Keratinocyte (primary cell): ENCODE data around the gene ZBTB3. TPM values are rescaled to one million over a fixed set of nuclear protein-coding genes. Genes with fewer than 3 reads are reported as not detected.

Experiments used
- DNase-seq: peaks from one replicate; pipeline ENCODE4 v3.0.0-alpha.2; 2011; ENCODE audit warnings: low read depth, missing footprints, low spot score
- FAIRE-seq: peaks from 2 replicates; lab custom pipeline; 2011; peaks lifted over from hg19 to GRCh38; lab: Jason Lieb, UNC
- H2AFZ ChIP-seq: 2 replicates; pipeline ENCODE4 v1.6.0; 2012; ENCODE audit warnings: low read length, control low read depth, inconsistent platforms; ENCODE audit not compliant: control insufficient read depth
- H3K27ac ChIP-seq: 2 replicates; pipeline ENCODE4 v1.5.1; 2011; ENCODE audit warnings: low read length; ENCODE audit not compliant: control insufficient read depth, insufficient read depth
- H3K27me3 ChIP-seq: 3 replicates; pipeline ENCODE4 v1.6.0; 2011; ENCODE audit warnings: low read length; ENCODE audit not compliant: control insufficient read depth, insufficient read depth; ENCODE audit errors: extremely low read depth
- H3K36me3 ChIP-seq, 2 experiments: 2 replicates in 1 of 2; 3 replicates in 1 of 2; pipeline ENCODE4 v1.5.1; 2011; ENCODE audit warnings: low read length in 2 of 2, mild to moderate bottlenecking in 1 of 2; ENCODE audit not compliant: control insufficient read depth in 2 of 2, insufficient read depth in 2 of 2; ENCODE audit errors: extremely low read depth in 1 of 2
- H3K4me1 ChIP-seq: 3 replicates; pipeline ENCODE4 v1.5.1; 2011; ENCODE audit warnings: low read length; ENCODE audit not compliant: control insufficient read depth, insufficient read depth; ENCODE audit errors: extremely low read depth
- H3K4me2 ChIP-seq: 3 replicates; pipeline ENCODE4 v1.6.0; 2011; ENCODE audit warnings: low read depth, low read length; ENCODE audit not compliant: control insufficient read depth, insufficient read depth; ENCODE audit errors: extremely low read depth
- H3K4me3 ChIP-seq, 3 experiments: fragments of 200-600 bp in 1 of 3; sonication (generic) in 1 of 3; 2 replicates in 2 of 3; 3 replicates in 1 of 3; pipeline ENCODE4 v1.5.1; 2011 to 2016; ENCODE audit warnings: low read length in 3 of 3, mild to moderate bottlenecking in 3 of 3, control low read depth in 2 of 3, inconsistent platforms in 1 of 3, low read depth in 1 of 3, mixed read lengths in 1 of 3, mixed run types in 1 of 3, moderate library complexity in 1 of 3; ENCODE audit not compliant: control insufficient read depth in 2 of 3, insufficient read depth in 2 of 3; ENCODE audit errors: extremely low read depth in 1 of 3
- H3K79me2 ChIP-seq: 2 replicates; pipeline ENCODE4 v1.6.0; 2012; ENCODE audit warnings: low read length; ENCODE audit not compliant: control insufficient read depth, insufficient read depth
- H3K9ac ChIP-seq: 3 replicates; pipeline ENCODE4 v1.6.0; 2011; ENCODE audit warnings: low read length; ENCODE audit not compliant: control insufficient read depth, insufficient read depth; ENCODE audit errors: extremely low read depth
- H3K9me1 ChIP-seq: 3 replicates; pipeline ENCODE4 v1.6.0; 2011; ENCODE audit warnings: low read length; ENCODE audit not compliant: control insufficient read depth, insufficient read depth; ENCODE audit errors: extremely low read depth
- H3K9me3 ChIP-seq: 2 replicates; pipeline ENCODE4 v1.5.1; 2012; ENCODE audit warnings: low read depth, low read length; ENCODE audit not compliant: control insufficient read depth
- H4K20me1 ChIP-seq: 3 replicates; pipeline ENCODE4 v1.6.0; 2011; ENCODE audit warnings: low read length; ENCODE audit not compliant: control insufficient read depth, insufficient read depth; ENCODE audit errors: extremely low read depth
- CTCF ChIP-seq, 3 experiments: IDR thresholded peaks in 1 of 3; conservative IDR thresholded peaks in 1 of 3; optimal IDR thresholded peaks in 1 of 3; 2 replicates in 2 of 3; 3 replicates in 1 of 3; pipeline versions ENCODE3 to v1.5.1; 2011; ENCODE audit warnings: low read length in 3 of 3, mild to moderate bottlenecking in 3 of 3, moderate library complexity in 2 of 3, control low read depth in 1 of 3, inconsistent platforms in 1 of 3; ENCODE audit not compliant: insufficient read depth in 2 of 3; ENCODE audit errors: extremely low read depth in 1 of 3
- EZH2 ChIP-seq: IDR thresholded peaks from one replicate; pipeline ENCODE4 v1.6.1; 2012; ENCODE audit warnings: inconsistent platforms, mild to moderate bottlenecking, low read length, moderate library complexity
- dilution Hi-C: fragments of 300-500 bp; cut with MboI; formaldehyde crosslinking; loops from one replicate; pipeline ENCODE4 v1.7.0; 2020; ENCODE audit warnings: low sequenced_read_pairs; ENCODE audit not compliant: extremely low pct_ligation_motif_present
- polyA plus RNA-seq, 5 experiments: library from polyadenylated mRNA; depleted of rRNA in 3 of 5; stranded (reverse) in 3 of 5; stranded (forward) in 1 of 5; unstranded in 1 of 5; fragments of >200 nt; gene quantifications; 1 replicate in 1 of 5; 2 replicates in 3 of 5; 3 replicates in 1 of 5; pipeline versions ENCODE4 v1.2.1 to v1.2.3, GENCODE V29; 2011 to 2012; ENCODE audit warnings: missing spikeins in 2 of 5, low read depth in 1 of 5, low replicate concordance in 1 of 5

Gene ZBTB3
- polyA plus RNA-seq, 1 donor (not counting 4 experiments of a cell fraction or from before 2014, with no cell fraction given), result 3.4 TPM

DNA sequence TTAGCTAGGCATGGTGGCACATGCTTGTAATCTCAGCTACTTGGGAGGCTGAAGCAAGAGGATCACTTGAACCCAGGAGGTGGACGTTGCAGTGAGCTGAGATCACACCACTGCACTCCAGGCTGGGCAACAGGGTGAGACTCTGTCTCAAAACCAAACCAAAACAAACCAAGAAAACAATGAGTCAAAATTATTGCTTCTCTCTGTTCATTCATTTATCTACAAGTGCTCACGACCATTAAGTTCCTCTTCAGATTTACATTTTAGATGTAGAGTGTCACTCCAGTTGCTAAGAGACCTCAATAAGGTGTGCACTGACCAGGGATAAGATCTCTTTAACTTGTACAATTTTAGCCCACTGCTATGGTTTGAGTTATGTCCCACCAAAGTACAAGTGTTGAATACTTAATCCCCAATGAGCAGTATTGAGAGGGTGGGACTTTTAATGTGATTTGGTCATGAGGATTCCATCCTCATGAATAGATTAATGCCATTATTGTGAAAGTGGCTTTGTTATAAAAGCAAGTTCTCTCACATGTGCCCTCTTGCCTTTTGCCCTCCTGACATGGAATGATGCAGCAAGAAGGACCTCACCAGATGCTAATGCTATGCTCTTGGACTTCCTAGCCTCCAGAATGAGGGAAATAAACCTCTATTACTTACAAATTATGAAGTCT is 34.5 kb downstream of the ZBTB3 start:
- FAIRE-seq (no peak), DNase-seq (no peak)
- no peaks in the 10 kb centered on the region for H4K20me1 ChIP-seq
- no peaks in the 10 kb centered on the region for H3K9me1 ChIP-seq
- no peak overlapping the region for H3K9ac ChIP-seq
- no peak overlapping the region for H3K27ac ChIP-seq
- no peak overlapping the region for H3K4me2 ChIP-seq
- TF ChIP-seq EZH2 (no peak), CTCF (optimal IDR thresholded peaks at IDR 0.05 in 1 of 3, IDR thresholded peaks at IDR 0.05 in 1 of 3, conservative IDR thresholded peaks at IDR 0.05 in 1 of 3; ENCODE audit: extremely low read depth in 1 of 3, insufficient read depth in 2 of 3, low read length in 3 of 3) (no peak)
- no peak overlapping the region for H3K4me3 ChIP-seq
- no peaks in the 10 kb centered on the region for H3K9me3 ChIP-seq
- no peaks in the 10 kb centered on the region for H3K27me3 ChIP-seq
- peaks cover 46 to 53% of the 10 kb centered on the region in 2 experiments for H3K36me3 ChIP-seq
- peaks cover 7% of the 10 kb centered on the region for H3K4me1 ChIP-seq
- peaks cover 61% of the 10 kb centered on the region for H3K79me2 ChIP-seq
- no peak overlapping the region for H2AFZ ChIP-seq
- dilution Hi-C loops, result no loop called here

GRCh38 chr11:62716816-62717215 is 37.1 kb downstream of the ZBTB3 start:
- Histone ChIP-seq H3K4me2 (no peak overlapping the region), H3K4me1 (no peaks in the 10 kb centered on the region), H3K27ac (no peak overlapping the region), H3K27me3 (no peaks in the 10 kb centered on the region), H3K4me3 (no peak overlapping the region), H3K9me1 (no peaks in the 10 kb centered on the region), H3K9ac (no peak overlapping the region), H3K36me3 (peaks cover 42 to 44% of the 10 kb centered on the region in 2 experiments), H3K9me3 (no peaks in the 10 kb centered on the region), H4K20me1 (no peaks in the 10 kb centered on the region), H2AFZ (no peak overlapping the region), H3K79me2 (peaks cover 35% of the 10 kb centered on the region)
- TF ChIP-seq EZH2, result no peak
- no peak for TF ChIP-seq CTCF (optimal IDR thresholded peaks at IDR 0.05 in 1 of 3, IDR thresholded peaks at IDR 0.05 in 1 of 3, conservative IDR thresholded peaks at IDR 0.05 in 1 of 3; ENCODE audit: extremely low read depth in 1 of 3, insufficient read depth in 2 of 3, low read length in 3 of 3)
- FAIRE-seq (no peak), DNase-seq (no peak)
- dilution Hi-C loops, result no loop called here
